Islet precursor cell (in vitro differentiated cells): Measurements from ENCODE around the gene TGM2.

Source experiments
- DNase-seq: peaks from one replicate; pipeline ENCODE4 v3.0.0-alpha.2; 2018

TGM2 gene

GRCh38 chr20:38130687-38131587 is 34.1 kb downstream of the TGM2 start:
- peak; percentile 54 for DNase-seq

- DNase-seq, result peak; percentile 39
These were observed 35.0 kb downstream of the TGM2 start for GRCh38 chr20:38129893-38130609.

GRCh38 chr20:38129248-38129865 is 35.7 kb downstream of the TGM2 start:
- DNase-seq, result peak; percentile 44

GRCh38 chr20:38128691-38129090 is 36.4 kb downstream of the TGM2 start:
- DNase-seq, result peak; percentile 40

GRCh38 chr20:38127920-38128528 is 37.0 kb downstream of the TGM2 start:
- peak; percentile 43 for DNase-seq

GRCh38 chr20:38126932-38127621 is 38.0 kb downstream of the TGM2 start:
- DNase-seq, result peak; percentile 81

GRCh38 chr20:38126146-38126921 is 38.7 kb downstream of the TGM2 start:
- peak; percentile 56 for DNase-seq

- DNase-seq, result peak; percentile 55
These were observed 39.7 kb downstream of the TGM2 start for GRCh38 chr20:38125157-38126056.

- peak; percentile 93 for DNase-seq
These were observed 42.0 kb downstream of the TGM2 start for GRCh38 chr20:38123021-38123587.

GRCh38 chr20:38121741-38122140 is 43.3 kb downstream of the TGM2 start:
- peak; percentile 50 for DNase-seq

- DNase-seq, result peak; percentile 12
These were observed 44.5 kb downstream of the TGM2 start for GRCh38 chr20:38120625-38120988.

GRCh38 chr20:38119446-38119845 is 45.6 kb downstream of the TGM2 start:
- peak; percentile 40 for DNase-seq

- DNase-seq, result peak; percentile 82
These were observed 47.4 kb downstream of the TGM2 start for GRCh38 chr20:38117635-38118034.

- DNase-seq, result no peak
These were observed 47.9 kb downstream of the TGM2 start for GRCh38 chr20:38117205-38117604.

- DNase-seq, result no peak
These were observed 48.5 kb downstream of the TGM2 start for GRCh38 chr20:38116409-38117165.

GRCh38 chr20:38115896-38116295 is 49.2 kb downstream of the TGM2 start:
- DNase-seq, result no peak

GRCh38 chr20:38115205-38115604 is 49.9 kb downstream of the TGM2 start:
- DNase-seq, result peak; percentile 31

GRCh38 chr20:38114353-38114791 is 50.7 kb downstream of the TGM2 start:
- peak; percentile 46 for DNase-seq
